K562 (cell line): Measurements from ENCODE around the gene WDR19. TPM values are rescaled to one million over a fixed set of nuclear protein-coding genes. Genes with fewer than 3 reads are reported as not detected.

Experiments used
- ATAC-seq: fragments of 200-7000 bp; cut with Tn5 transposase; 3 replicates; pipeline ENCODE4 v1.9.1; 2020; ENCODE audit warnings: moderate library complexity
- BruUV-seq: library from RNA; stranded (reverse); fragments of 400-500 nt; replicated peaks from 2 replicates; lab custom pipeline; 2021; lab: Mats Ljungman, UMichigan
- CTCF ChIA-PET: fragments of 300-600 bp; formaldehyde crosslinking; extraction: SDS; loops from one replicate; lab custom pipeline; 2021; ENCODE audit warnings: low intra/inter-chr PET ratio; lab: Yijun Ruan, JAX
- POLR2A ChIA-PET: fragments of 300-600, 350-650 bp; sonication (Branson Sonifier 250); formaldehyde crosslinking; extraction: SDS; loops from one replicate; lab custom pipeline; 2021; ENCODE audit warnings: antibody characterized with exemption, inconsistent platforms; lab: Yijun Ruan, JAX
- DNase-seq, 4 experiments: peaks; one replicate each; pipeline versions ENCODE4 v3.0.0 to v3.0.0-alpha.2; 2011 to 2018; ENCODE audit warnings: low spot score in 3 of 4, mixed read lengths in 3 of 4; ENCODE audit errors: extremely low read depth in 1 of 4
- FAIRE-seq: peaks from 2 replicates; lab custom pipeline; 2011; peaks lifted over from hg19 to GRCh38; lab: Jason Lieb, UNC
- H2AFZ ChIP-seq: 2 replicates; pipeline ENCODE4 v1.6.0; 2011; ENCODE audit warnings: low read depth, low read length, control low read depth, inconsistent platforms
- H3K27ac ChIP-seq: fragments of 200-600 bp; 3 replicates; pipeline ENCODE4 v1.8.0; 2011; ENCODE audit warnings: low read depth, mild to moderate bottlenecking, control low read depth, inconsistent platforms, low read length, moderate library complexity, mixed read lengths; ENCODE audit errors: extremely low read depth
- H3K27me3 ChIP-seq, 2 experiments: fragments of 300-600 bp in 1 of 2; 2 replicates in 1 of 2; 3 replicates in 1 of 2; pipeline versions ENCODE4 v1.6.0 to v1.8.0; 2011; ENCODE audit warnings: inconsistent platforms in 2 of 2, low read length in 2 of 2, mild to moderate bottlenecking in 1 of 2, mixed read lengths in 1 of 2, moderate library complexity in 1 of 2; ENCODE audit not compliant: control insufficient read depth in 2 of 2, insufficient read depth in 2 of 2
- H3K36me3 ChIP-seq: fragments of 300-600 bp; 3 replicates; pipeline ENCODE4 v1.8.0; 2011; ENCODE audit warnings: mild to moderate bottlenecking, low read length, inconsistent platforms; ENCODE audit not compliant: control insufficient read depth, insufficient read depth
- H3K4me1 ChIP-seq, 2 experiments: fragments of 200-600 bp in 1 of 2; replicated peaks in 1 of 2; 2 replicates in 1 of 2; 3 replicates in 1 of 2; pipeline versions ENCODE4 v1.5.1 to v1.8.0; 2011; ENCODE audit warnings: inconsistent platforms in 2 of 2, low read length in 2 of 2, mild to moderate bottlenecking in 1 of 2, mixed read lengths in 1 of 2, moderate library complexity in 1 of 2; ENCODE audit not compliant: control insufficient read depth in 2 of 2, insufficient read depth in 2 of 2
- H3K4me2 ChIP-seq: 2 replicates; pipeline ENCODE4 v1.6.1; 2011; ENCODE audit warnings: low read length, control low read depth, inconsistent platforms, mixed read lengths; ENCODE audit not compliant: insufficient read depth
- H3K4me3 ChIP-seq: fragments of 200-600 bp; sonication (generic), shearing (Covaris generic); 2 replicates; pipeline ENCODE4 v1.5.1; 2016; ENCODE audit warnings: control low read depth, inconsistent platforms
- H3K79me2 ChIP-seq: fragments of 200-600 bp; 3 replicates; pipeline ENCODE4 v1.8.0; 2011; ENCODE audit warnings: low read length, inconsistent platforms; ENCODE audit not compliant: control insufficient read depth, insufficient read depth
- H3K9ac ChIP-seq, 2 experiments: 2 replicates each; pipeline versions ENCODE4 v1.6.0 to v1.6.1; 2011; ENCODE audit warnings: low read depth in 2 of 2, low read length in 2 of 2, control low read depth in 1 of 2, inconsistent platforms in 1 of 2, mild to moderate bottlenecking in 1 of 2, mixed read lengths in 1 of 2; ENCODE audit not compliant: insufficient read depth in 1 of 2
- H3K9me1 ChIP-seq: one replicate; pipeline ENCODE4 v1.6.0; 2011; ENCODE audit warnings: inconsistent platforms, mild to moderate bottlenecking, low read length, moderate library complexity; ENCODE audit not compliant: control insufficient read depth, insufficient read depth
- H3K9me3 ChIP-seq: replicated peaks from 2 replicates; pipeline ENCODE4 v1.5.1; 2011; ENCODE audit warnings: low read depth, low read length, inconsistent platforms; ENCODE audit not compliant: control insufficient read depth, insufficient read depth
- H4K20me1 ChIP-seq: replicated peaks from 2 replicates; pipeline ENCODE4 v1.6.1; 2011; ENCODE audit warnings: low read length, inconsistent platforms, mixed read lengths; ENCODE audit not compliant: control insufficient read depth, insufficient read depth
- BRCA1 ChIP-seq, 2 experiments: fragments of 450-650 bp in 1 of 2; sonication (generic) in 1 of 2; formaldehyde crosslinking in 1 of 2; IDR thresholded peaks; 2 replicates each; pipeline versions ENCODE4 v1.5.0 to v1.6.1; 2017 to 2020; ENCODE audit warnings: mild to moderate bottlenecking in 1 of 2, missing genetic modification reagents in 1 of 2
- CBFB ChIP-seq: sonication (generic); formaldehyde crosslinking; IDR thresholded peaks from 2 replicates; pipeline ENCODE4 v1.4.0; 2020; ENCODE audit warnings: mild to moderate bottlenecking, missing genetic modification reagents
- CEBPG ChIP-seq, 3 experiments: fragments of 200-800 bp in 1 of 3; sonication (Bioruptor generic) in 1 of 3; sonication (generic) in 1 of 3; formaldehyde crosslinking in 1 of 3; IDR thresholded peaks in 2 of 3; conservative IDR thresholded peaks in 1 of 3; 2 replicates each; pipeline versions ENCODE4 v1.6.1 to v1.8.0; 2016 to 2022; ENCODE audit warnings: missing compliant biosample characterization in 2 of 3, missing genetic modification characterization in 2 of 3, mild to moderate bottlenecking in 1 of 3, missing genetic modification reagents in 1 of 3
- DMBX1 ChIP-seq: fragments of 250-450 bp; sonication (Bioruptor Pico); IDR thresholded peaks from 2 replicates; pipeline ENCODE4 v1.8.0; 2022; ENCODE audit warnings: inconsistent platforms, mild to moderate bottlenecking, moderate library complexity, borderline replicate concordance
- EP300 ChIP-seq: IDR thresholded peaks from 2 replicates; pipeline ENCODE4 v1.6.1; 2012; ENCODE audit warnings: low read length, improper control_type of control experiment
- ETV6 ChIP-seq, 3 experiments: fragments of 150-350 bp in 1 of 3; sonication (generic) in 1 of 3; formaldehyde crosslinking in 1 of 3; IDR thresholded peaks; 2 replicates each; pipeline versions ENCODE4 v1.6.1 to v1.8.0; 2014 to 2022; ENCODE audit warnings: borderline replicate concordance in 2 of 3, low read depth in 2 of 3, antibody characterized with exemption in 1 of 3, low read length in 1 of 3, mild to moderate bottlenecking in 1 of 3, missing genetic modification reagents in 1 of 3
- HSF4 ChIP-seq: fragments of 250-450 bp; sonication (Bioruptor Pico); IDR thresholded peaks from 2 replicates; pipeline ENCODE4 v2.1.2; 2022; ENCODE audit warnings: mild to moderate bottlenecking, moderate library complexity, borderline replicate concordance
- OTX1 ChIP-seq: fragments of 450-650 bp; formaldehyde crosslinking; IDR thresholded peaks from 2 replicates; pipeline ENCODE4 v1.4.0; 2022; ENCODE audit warnings: mild to moderate bottlenecking
- POLR2H ChIP-seq: IDR thresholded peaks from 2 replicates; pipeline ENCODE4 v1.6.1; 2016; ENCODE audit warnings: missing genetic modification characterization, low read depth, mild to moderate bottlenecking, control low read depth, missing compliant biosample characterization, moderate library complexity
- SMAD4 ChIP-seq: fragments of 250-450 bp; sonication (Bioruptor Pico); conservative IDR thresholded peaks from 2 replicates; pipeline ENCODE4 v1.8.0; 2021; ENCODE audit warnings: inconsistent platforms, mild to moderate bottlenecking, moderate library complexity
- SRSF3 ChIP-seq: fragments of 200-400 bp; formaldehyde crosslinking; IDR thresholded peaks from 2 replicates; pipeline ENCODE4 v1.6.1; 2016; ENCODE audit warnings: mild to moderate bottlenecking, low read length, moderate library complexity; ENCODE audit not compliant: insufficient read depth
- TEAD2 ChIP-seq: fragments of 450-650 bp; IDR thresholded peaks from 2 replicates; pipeline ENCODE4 v1.6.1; 2016; ENCODE audit warnings: missing genetic modification characterization, control low read depth, missing compliant biosample characterization
- ZC3H4 ChIP-seq: sonication (generic); formaldehyde crosslinking; IDR thresholded peaks from 2 replicates; pipeline ENCODE4 v1.9.0; 2021; ENCODE audit warnings: missing genetic modification reagents, borderline replicate concordance
- ZNF263 ChIP-seq: sonication (generic); formaldehyde crosslinking; IDR thresholded peaks from 2 replicates; pipeline ENCODE4 v1.8.0; 2022; ENCODE audit warnings: mild to moderate bottlenecking, missing genetic modification reagents, borderline replicate concordance
- ZNF41 ChIP-seq: fragments of 250-450 bp; sonication (Bioruptor Pico); conservative IDR thresholded peaks from 2 replicates; pipeline ENCODE4 v1.4.0; 2020; ENCODE audit warnings: mild to moderate bottlenecking
- WGBS: fragments of 100-300 bp; shearing (Covaris generic); methylation state at CpG from one replicate; pipeline ENCODE4 v1.1.6; 2016; ENCODE audit warnings: low coverage, mixed read lengths; ENCODE audit not compliant: insufficient coverage; ENCODE audit errors: missing lambda C conversion rate; 5-methylcytosine and 5-hydroxymethylcytosine counted together
- in situ Hi-C: fragments of 300-500 bp; cut with MboI; formaldehyde crosslinking; loops from 4 replicates; pipeline ENCODE4 v1.15.0; 2018; ENCODE audit warnings: inconsistent platforms, mixed read lengths
- intact Hi-C: fragments of 100-400 bp; cut with micrococcal nuclease; formaldehyde crosslinking; loops from 2 replicates; pipeline ENCODE4 v1.14.2; 2022
- polyA plus RNA-seq, 8 experiments: library from polyadenylated mRNA; depleted of rRNA in 4 of 8; stranded (reverse) in 5 of 8; unstranded in 3 of 8; fragments of >200 nt; fragmentation: Nextera tagmentation in 2 of 8; fragmentation: Illumina TruSeq in 1 of 8; extraction: Ambion mirVana in 2 of 8; extraction: Trizol in 1 of 8; gene quantifications; 2 replicates each; pipeline versions ENCODE4 v1.2.1 to v1.2.3, GENCODE V29; 2011 to 2014; ENCODE audit warnings: inconsistent platforms in 1 of 8, missing spikeins in 1 of 8
- total RNA-seq, 7 experiments: library from RNA; depleted of rRNA in 6 of 7; stranded (reverse); fragments of >200 nt in 6 of 7; fragmentation: Illumina TruSeq in 2 of 7; extraction: Trizol in 2 of 7; gene quantifications; 2 replicates each; pipeline versions ENCODE4 v1.2.1 to v1.2.3, GENCODE V29; 2011 to 2021; ENCODE audit warnings: low replicate concordance in 1 of 7
- TF ChIP-seq, protein P1 (sequence below), 2 experiments: fragments of 450-650 bp in 1 of 2; sonication (generic) in 1 of 2; formaldehyde crosslinking in 1 of 2; IDR thresholded peaks in 1 of 2; conservative IDR thresholded peaks in 1 of 2; 2 replicates each; pipeline versions ENCODE4 v1.6.1 to v1.8.1; 2016 to 2023; ENCODE audit warnings: mild to moderate bottlenecking in 2 of 2, moderate library complexity in 2 of 2, inconsistent platforms in 1 of 2, missing genetic modification reagents in 1 of 2
- TF ChIP-seq, protein P2 (sequence below): fragments of 450-650 bp; formaldehyde crosslinking; IDR thresholded peaks from 2 replicates; pipeline ENCODE4 v1.4.0; 2020; ENCODE audit warnings: mild to moderate bottlenecking, moderate library complexity

Gene WDR19
- total and polyA plus RNA-seq, 9 of the 15 experiments (the other 6 are each of a cell fraction or from before 2014, with no cell fraction given) = 6.8 to 37.6 (median 11.2) TPM

DNA sequence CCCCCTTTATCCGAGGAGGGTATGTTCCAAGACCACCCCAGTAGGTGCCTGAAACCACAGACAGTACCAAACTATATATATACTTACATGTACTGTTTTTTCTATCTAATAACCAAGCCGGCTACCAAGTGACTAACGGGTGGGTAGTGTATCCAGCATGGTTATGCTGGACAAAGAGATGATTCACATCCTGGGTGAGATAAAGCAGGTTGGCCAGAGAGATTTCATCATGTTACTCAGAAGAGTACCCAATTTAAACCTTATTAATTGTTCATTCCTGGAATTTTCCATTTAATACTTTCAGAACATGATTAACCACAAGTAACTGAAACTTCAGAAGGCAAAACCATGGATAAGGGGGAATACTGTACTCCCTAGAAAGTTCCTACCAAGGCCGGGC is 137.3 kb downstream of the WDR19 start:
- ATAC-seq (no peak), DNase-seq (peak in 1 of 4 experiments; percentile 29), FAIRE-seq (no peak)
- H3K27me3 ChIP-seq = no peaks in the 10 kb centered on the region
- H2AFZ ChIP-seq = no peak overlapping the region
- WGBS = 60% methylated on average over 4 of the region's 4 CpGs
- peaks cover 73% of the 10 kb centered on the region for H3K36me3 ChIP-seq
- 0 out of 3 replicates have a peak overlapping the region, but pooled peaks have one; percentile 20 for H3K27ac ChIP-seq
- H3K9ac ChIP-seq = no peak overlapping the region
- no peaks in the 10 kb centered on the region for H3K79me2 ChIP-seq
- no peaks in the 10 kb centered on the region for H3K4me1 ChIP-seq
- ChIA-PET CTCF (no interaction called here), POLR2A (no interaction called here)
- no TSS peak for BruUV-seq
- H3K9me1 ChIP-seq = no peaks in the 10 kb centered on the region
- no peaks in the 10 kb centered on the region for H3K9me3 ChIP-seq
- H3K4me2 ChIP-seq = no peak overlapping the region
- in situ Hi-C loops = no loop called here
- no peak overlapping the region for H3K4me3 ChIP-seq
- H4K20me1 ChIP-seq = no peaks in the 10 kb centered on the region
- intact Hi-C loops = no loop called here
- TF ChIP-seq SMAD4 (0 out of 2 replicates have a peak, but pooled peaks have one; percentile 35), TEAD2 (no peak), CEBPG (CRISPR knock-in tag; IDR thresholded peaks at IDR 0.05) (no peak), CEBPG (tag; conservative IDR thresholded peaks at IDR 0.05 in 1 of 2, IDR thresholded peaks at IDR 0.05 in 1 of 2) (peak in 1 of 2 experiments; percentile 88; a peak in 2 of 4 replicates), POLR2H (tag) (0 out of 2 replicates have a peak, but pooled peaks have one; percentile 30), CBFB (no peak), BRCA1 (IDR thresholded peaks at IDR 0.05) (no peak), BRCA1 (CRISPR knock-in tag; IDR thresholded peaks at IDR 0.05) (no peak), OTX1 (CRISPR knock-in tag) (no peak), HSF4 (CRISPR knock-in tag) (no peak), EP300 (peak; percentile 16; the same call in 1 of the 2 replicates), DMBX1 (peak; percentile 69), ZC3H4 (CRISPR knock-in tag) (no peak), ETV6 (IDR thresholded peaks at IDR 0.05; ENCODE audit: borderline replicate concordance in 1 of 2, low read depth in 2 of 2, low read length in 1 of 2) (no peak), ETV6 (CRISPR knock-in tag; IDR thresholded peaks at IDR 0.05; ENCODE audit: borderline replicate concordance) (no peak), ZNF41 (CRISPR knock-in tag) (no peak), SRSF3 (no peak), ZNF263 (no peak)
- TF ChIP-seq, protein P1, sequence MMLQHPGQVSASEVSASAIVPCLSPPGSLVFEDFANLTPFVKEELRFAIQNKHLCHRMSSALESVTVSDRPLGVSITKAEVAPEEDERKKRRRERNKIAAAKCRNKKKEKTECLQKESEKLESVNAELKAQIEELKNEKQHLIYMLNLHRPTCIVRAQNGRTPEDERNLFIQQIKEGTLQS (IDR thresholded peaks at IDR 0.05) = peak; percentile 75
- TF ChIP-seq, protein P1 (CRISPR knock-in tag; conservative IDR thresholded peaks at IDR 0.05) = no peak
- TF ChIP-seq, protein P2, sequence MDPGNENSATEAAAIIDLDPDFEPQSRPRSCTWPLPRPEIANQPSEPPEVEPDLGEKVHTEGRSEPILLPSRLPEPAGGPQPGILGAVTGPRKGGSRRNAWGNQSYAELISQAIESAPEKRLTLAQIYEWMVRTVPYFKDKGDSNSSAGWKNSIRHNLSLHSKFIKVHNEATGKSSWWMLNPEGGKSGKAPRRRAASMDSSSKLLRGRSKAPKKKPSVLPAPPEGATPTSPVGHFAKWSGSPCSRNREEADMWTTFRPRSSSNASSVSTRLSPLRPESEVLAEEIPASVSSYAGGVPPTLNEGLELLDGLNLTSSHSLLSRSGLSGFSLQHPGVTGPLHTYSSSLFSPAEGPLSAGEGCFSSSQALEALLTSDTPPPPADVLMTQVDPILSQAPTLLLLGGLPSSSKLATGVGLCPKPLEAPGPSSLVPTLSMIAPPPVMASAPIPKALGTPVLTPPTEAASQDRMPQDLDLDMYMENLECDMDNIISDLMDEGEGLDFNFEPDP = no peak
